Activated CD4-positive, alpha-beta T cell treated with anti-CD3 and anti-CD28 coated beads, Interleukin-2, amount 10 ng/mL, durations not matched to agents 24 days and 14 days (primary cell): ENCODE results near the gene ADGRB3. TPM values are rescaled to one million over a fixed set of nuclear protein-coding genes. Genes with fewer than 3 reads are reported as not detected.
A peak's percentile ranks its signal among the peaks of the same experiment; 100 is the strongest.

ENCODE experiments used
- DNase-seq: peaks from one replicate; pipeline ENCODE4 v3.0.0; 2022
- H3K27ac Mint-ChIP-seq: one replicate; pipeline ENCODE4 v1.8.0; 2022; ENCODE audit warnings: mild to moderate bottlenecking, mixed read lengths
- H3K27me3 Mint-ChIP-seq: one replicate; pipeline ENCODE4 v1.8.0; 2022; ENCODE audit warnings: mixed read lengths
- H3K36me3 Mint-ChIP-seq: one replicate; pipeline ENCODE4 v1.8.0; 2022; ENCODE audit warnings: low read depth, mild to moderate bottlenecking, mixed read lengths
- H3K4me1 Mint-ChIP-seq: one replicate; pipeline ENCODE4 v1.8.0; 2021; ENCODE audit warnings: mixed read lengths
- H3K4me3 Mint-ChIP-seq: one replicate; pipeline ENCODE4 v1.8.0; 2022; ENCODE audit warnings: mild to moderate bottlenecking, moderate library complexity, mixed read lengths
- H3K9me3 Mint-ChIP-seq: one replicate; pipeline ENCODE4 v1.8.0; 2021; ENCODE audit warnings: mixed read lengths
- intact Hi-C: fragments of 100-400 bp; cut with micrococcal nuclease; formaldehyde crosslinking; loops from one replicate; pipeline ENCODE4 v1.15.1; 2023
- total RNA-seq: library from RNA; stranded (reverse); gene quantifications from 2 replicates; pipeline ENCODE4 v1.2.3, GENCODE V29; 2022

ADGRB3 gene
- total RNA-seq, 1 donor from 2014 or later: not detected

DNA sequence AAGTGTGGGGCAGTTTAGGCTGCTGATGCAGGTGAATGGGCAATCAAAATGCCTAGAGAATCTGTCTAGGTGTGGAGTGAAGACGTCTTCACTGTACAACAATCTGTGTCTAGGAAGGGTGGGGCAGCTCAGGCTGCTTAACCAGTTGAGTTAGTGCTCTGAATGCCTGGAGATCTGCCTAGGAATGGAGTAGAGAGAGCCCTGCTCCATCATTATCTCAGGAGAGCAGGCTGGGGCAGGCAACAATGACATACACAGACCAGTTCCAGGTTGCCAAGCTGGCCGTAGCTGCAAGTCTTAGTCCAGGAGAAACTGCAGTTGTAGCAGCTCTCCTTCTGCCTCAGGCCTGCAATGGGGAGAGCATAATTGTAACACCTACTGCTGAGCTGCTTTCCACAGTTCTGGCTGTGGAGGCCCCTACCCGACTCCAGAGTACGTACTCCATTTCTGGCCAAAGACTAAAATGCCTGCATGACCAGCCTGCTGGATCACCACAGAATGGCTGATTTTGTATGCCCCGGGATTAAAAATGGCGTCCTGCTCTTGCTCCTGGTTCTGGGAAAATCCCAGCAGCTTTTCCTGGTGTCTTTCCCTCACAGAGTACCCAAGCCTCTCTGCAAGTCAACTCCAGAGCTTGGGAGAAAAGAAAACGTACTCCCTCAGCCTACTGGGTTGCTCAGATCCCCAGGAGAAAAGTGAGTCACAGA is 545.4 kb downstream of the ADGRB3 start:
- no peaks in the 10 kb centered on the region for H3K36me3 Mint-ChIP-seq
- H3K4me1 Mint-ChIP-seq: no peaks in the 10 kb centered on the region
- no peak overlapping the region for H3K4me3 Mint-ChIP-seq
- H3K27ac Mint-ChIP-seq: no peak overlapping the region
- H3K9me3 Mint-ChIP-seq: no peaks in the 10 kb centered on the region
- intact Hi-C loops: no loop called here
- no peaks in the 10 kb centered on the region for H3K27me3 Mint-ChIP-seq
- no peak for DNase-seq

DNA sequence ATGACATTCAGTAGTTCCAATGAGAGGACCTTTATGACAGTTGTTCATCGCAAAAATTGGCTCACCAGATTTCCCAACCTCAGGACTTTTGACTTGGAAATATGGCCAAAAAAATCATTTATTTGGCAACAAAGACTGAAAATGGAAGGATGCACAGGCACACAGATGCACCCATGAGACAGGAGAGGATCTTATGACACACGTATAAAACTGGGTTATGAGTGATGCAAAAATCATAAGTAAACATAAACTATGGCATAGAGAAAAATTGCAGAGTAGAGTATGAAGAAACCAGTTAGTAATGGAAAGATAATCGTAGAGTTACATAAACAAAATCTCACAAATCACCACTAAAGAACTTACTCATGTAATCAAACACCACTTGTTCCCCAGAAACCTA is 546.9 kb downstream of the ADGRB3 start:
- no peak overlapping the region for H3K27ac Mint-ChIP-seq
- no peaks in the 10 kb centered on the region for H3K9me3 Mint-ChIP-seq
- no peak for DNase-seq
- intact Hi-C loops: no loop called here
- H3K36me3 Mint-ChIP-seq: no peaks in the 10 kb centered on the region
- H3K4me3 Mint-ChIP-seq: no peak overlapping the region
- no peaks in the 10 kb centered on the region for H3K27me3 Mint-ChIP-seq
- H3K4me1 Mint-ChIP-seq: no peaks in the 10 kb centered on the region

DNA sequence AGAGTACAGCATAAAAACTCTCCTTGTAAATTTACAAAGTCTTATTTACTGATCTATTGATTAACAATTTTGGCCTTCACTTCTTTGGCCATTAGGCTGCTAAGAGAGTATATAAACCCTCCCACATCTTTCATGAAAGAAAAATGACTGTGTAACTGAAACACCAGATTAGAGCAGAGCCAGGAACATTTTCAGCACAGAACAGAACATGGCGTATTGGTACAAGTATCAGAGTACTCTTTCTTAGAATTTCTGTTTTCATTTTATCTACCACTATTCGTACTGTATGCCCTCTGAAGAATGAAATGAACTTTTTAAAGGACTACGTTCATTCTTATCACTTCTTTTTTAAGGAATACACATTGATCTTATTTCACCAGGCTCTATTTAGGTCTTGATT is 550.2 kb downstream of the ADGRB3 start:
- Mint-ChIP-seq H3K4me3 (no peak overlapping the region), H3K36me3 (no peaks in the 10 kb centered on the region), H3K27ac (no peak overlapping the region), H3K27me3 (no peaks in the 10 kb centered on the region), H3K9me3 (no peaks in the 10 kb centered on the region), H3K4me1 (no peaks in the 10 kb centered on the region)
- no peak for DNase-seq
- intact Hi-C loops: no loop called here

DNA sequence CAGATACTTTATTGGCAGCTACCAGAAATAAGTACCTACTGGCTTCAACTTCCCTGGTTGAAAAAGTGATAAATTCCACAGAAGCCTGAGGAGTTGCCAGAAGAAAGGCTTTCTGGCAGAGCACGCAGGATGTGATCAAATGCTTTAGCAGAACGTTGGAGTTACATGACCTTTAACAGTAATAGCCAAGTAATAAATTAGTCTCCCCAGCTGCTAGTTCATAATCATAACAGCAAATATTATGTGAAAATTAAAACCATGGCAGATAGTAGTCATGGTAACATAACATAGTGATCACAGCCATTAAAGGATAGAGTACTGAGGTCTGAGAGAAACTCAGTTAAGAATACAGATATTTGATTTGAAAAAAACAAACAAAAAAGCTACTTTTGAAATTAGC is 567.7 kb downstream of the ADGRB3 start:
- no peaks in the 10 kb centered on the region for H3K27me3 Mint-ChIP-seq
- H3K36me3 Mint-ChIP-seq: no peaks in the 10 kb centered on the region

DNA sequence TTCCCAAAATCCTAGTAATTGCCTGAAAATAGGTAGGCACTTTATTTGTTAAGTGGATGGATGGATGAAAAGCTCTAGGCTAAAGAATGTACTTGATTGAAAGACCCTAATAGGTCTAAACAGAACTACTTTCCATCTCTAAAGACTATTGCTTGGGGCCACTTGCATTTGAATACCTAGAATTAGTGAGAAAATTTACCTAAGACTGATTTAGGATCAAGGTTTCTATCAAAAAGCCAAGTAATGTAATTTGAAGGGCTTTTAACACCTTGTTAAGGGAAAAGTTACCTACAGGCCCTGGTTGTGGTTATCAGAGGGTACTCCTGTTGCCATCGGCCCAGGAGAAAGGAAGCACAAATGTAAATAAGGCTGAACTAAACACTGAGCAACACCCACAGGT is 581.0 kb downstream of the ADGRB3 start:
- no peaks in the 10 kb centered on the region for H3K4me1 Mint-ChIP-seq
- no peaks in the 10 kb centered on the region for H3K9me3 Mint-ChIP-seq
- no peaks in the 10 kb centered on the region for H3K36me3 Mint-ChIP-seq
- no peak for DNase-seq
- no peak overlapping the region for H3K4me3 Mint-ChIP-seq
- intact Hi-C loops: no loop called here
- no peaks in the 10 kb centered on the region for H3K27me3 Mint-ChIP-seq
- H3K27ac Mint-ChIP-seq: no peak overlapping the region

More for the DNA sequence above, 567.7 kb downstream of the ADGRB3 start:
- intact Hi-C loops: no loop called here
- no peak for DNase-seq
- Mint-ChIP-seq H3K9me3 (no peaks in the 10 kb centered on the region), H3K4me3 (no peak overlapping the region), H3K27ac (no peak overlapping the region), H3K4me1 (no peaks in the 10 kb centered on the region)

DNA sequence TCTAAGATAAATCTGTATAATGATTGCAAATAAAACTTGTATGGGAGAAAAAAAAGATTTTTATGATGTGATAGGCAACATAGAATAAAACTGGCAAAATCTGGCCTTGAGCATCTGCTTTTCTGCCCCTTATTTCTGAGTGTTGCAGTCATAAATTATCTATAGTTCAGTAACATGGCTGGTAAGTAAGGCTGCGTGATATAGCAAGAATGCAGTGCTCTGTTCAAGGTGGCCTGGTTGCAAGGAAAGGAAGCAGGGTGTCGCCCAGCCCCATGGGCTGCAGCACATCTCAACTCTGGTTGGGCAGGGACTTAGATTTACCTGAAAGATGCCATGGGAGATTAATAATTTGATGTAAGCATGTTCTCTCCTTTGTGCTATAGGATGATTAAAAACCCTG is 582.3 kb downstream of the ADGRB3 start:
- no peak for DNase-seq
- intact Hi-C loops: no loop called here
- Mint-ChIP-seq H3K27ac (no peak overlapping the region), H3K9me3 (no peaks in the 10 kb centered on the region), H3K4me3 (no peak overlapping the region), H3K27me3 (no peaks in the 10 kb centered on the region), H3K4me1 (no peaks in the 10 kb centered on the region), H3K36me3 (no peaks in the 10 kb centered on the region)

DNA sequence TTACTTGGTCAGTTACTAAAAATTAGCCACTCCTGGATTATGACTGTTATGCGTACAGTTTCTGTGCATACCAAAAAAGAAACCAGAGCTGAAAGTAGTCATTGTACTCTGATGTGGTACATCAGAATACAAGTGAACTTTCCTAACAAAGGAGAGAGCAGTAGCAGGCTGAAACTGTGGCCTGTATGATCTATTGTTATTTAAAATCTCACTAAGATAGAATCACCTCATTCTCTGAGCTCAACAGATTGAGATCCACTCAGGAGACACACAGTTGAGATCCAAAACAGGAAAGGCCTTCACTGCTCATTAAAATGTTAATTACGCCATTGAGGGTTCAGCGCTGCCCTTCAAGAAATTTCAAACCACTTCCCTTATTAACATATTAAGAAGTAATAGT is 585.3 kb downstream of the ADGRB3 start:
- Mint-ChIP-seq H3K27me3 (no peaks in the 10 kb centered on the region), H3K4me1 (no peaks in the 10 kb centered on the region), H3K9me3 (no peaks in the 10 kb centered on the region), H3K27ac (no peak overlapping the region), H3K36me3 (no peaks in the 10 kb centered on the region), H3K4me3 (no peak overlapping the region)
- intact Hi-C loops: no loop called here
- no peak for DNase-seq

DNA sequence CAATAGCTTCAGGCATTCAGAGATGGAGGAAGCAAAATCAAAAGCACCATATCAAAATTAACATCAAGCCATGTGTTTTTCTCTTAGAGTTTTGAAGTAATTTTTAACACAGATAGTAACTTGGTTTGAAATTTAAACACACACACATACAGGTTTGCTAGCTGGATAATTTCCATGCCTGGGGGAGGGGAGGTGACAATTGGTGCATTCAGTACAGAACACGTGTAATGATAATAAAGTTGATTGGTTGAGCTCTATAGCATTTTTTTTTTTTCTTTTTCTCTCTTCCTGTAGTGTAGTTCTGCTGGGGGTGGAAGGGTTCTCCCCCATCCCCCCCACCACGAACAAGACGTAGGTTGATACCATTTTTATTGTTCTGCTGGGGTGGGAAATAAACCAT is 596.9 kb downstream of the ADGRB3 start:
- H3K27me3 Mint-ChIP-seq: no peaks in the 10 kb centered on the region
- intact Hi-C loops: no loop called here
- peaks cover 4% of the 10 kb centered on the region for H3K4me1 Mint-ChIP-seq
- H3K36me3 Mint-ChIP-seq: no peaks in the 10 kb centered on the region
- no peak overlapping the region for H3K27ac Mint-ChIP-seq
- no peaks in the 10 kb centered on the region for H3K9me3 Mint-ChIP-seq
- no peak overlapping the region for H3K4me3 Mint-ChIP-seq
- DNase-seq: no peak

DNA sequence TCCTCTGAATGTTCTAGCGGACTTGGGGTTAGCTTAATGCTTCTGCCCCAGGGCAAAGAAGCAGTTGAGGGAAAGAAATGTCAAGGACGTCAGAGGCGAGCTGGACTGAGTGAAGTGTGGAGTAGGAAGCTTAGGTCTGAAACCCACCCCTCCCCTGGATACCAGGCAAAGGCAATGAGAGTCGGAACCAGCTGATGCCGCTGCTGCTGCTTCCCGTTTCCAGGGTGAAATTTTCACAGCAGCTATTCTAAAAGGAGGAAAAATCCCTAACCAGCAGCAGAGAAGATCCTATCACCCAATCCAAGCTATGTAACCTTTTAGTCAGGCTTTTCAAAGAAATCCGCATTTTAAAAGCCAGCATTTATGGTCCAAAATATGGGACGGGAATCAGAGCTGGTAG is 597.4 kb downstream of the ADGRB3 start:
- H3K27ac Mint-ChIP-seq: no peak overlapping the region
- intact Hi-C loops: no loop called here
- no peaks in the 10 kb centered on the region for H3K9me3 Mint-ChIP-seq
- no peak for DNase-seq
- no peaks in the 10 kb centered on the region for H3K27me3 Mint-ChIP-seq
- no peaks in the 10 kb centered on the region for H3K36me3 Mint-ChIP-seq
- no peak overlapping the region for H3K4me3 Mint-ChIP-seq
- peaks cover 4% of the 10 kb centered on the region for H3K4me1 Mint-ChIP-seq

DNA sequence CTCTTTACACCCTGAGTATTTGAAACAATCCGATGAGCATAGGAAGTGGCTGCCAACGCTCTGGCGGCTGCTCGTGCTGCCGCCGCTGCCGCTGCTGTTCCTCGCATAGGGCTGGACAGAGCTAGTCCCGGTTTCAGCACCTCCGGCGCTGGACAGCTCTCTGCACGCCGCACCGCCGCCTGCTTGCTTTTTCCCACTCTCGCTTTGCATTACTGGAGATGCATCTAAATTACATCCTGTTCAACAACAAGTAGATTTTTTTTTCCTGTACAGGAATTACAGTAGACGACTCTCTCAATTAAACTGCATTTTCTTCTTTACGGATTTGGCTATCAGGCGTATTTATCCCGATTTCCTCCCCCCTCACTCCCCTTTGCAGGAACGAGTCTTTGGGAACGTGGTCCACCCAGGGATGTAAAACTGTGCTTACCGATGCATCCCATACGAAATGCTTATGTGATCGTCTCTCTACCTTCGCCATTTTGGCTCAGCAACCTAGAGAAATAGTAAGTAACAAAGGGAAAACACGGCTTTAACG is 597.9 kb downstream of the ADGRB3 start:
- Mint-ChIP-seq H3K4me3 (no peak overlapping the region), H3K9me3 (no peaks in the 10 kb centered on the region), H3K27me3 (no peaks in the 10 kb centered on the region), H3K27ac (no peak overlapping the region), H3K36me3 (no peaks in the 10 kb centered on the region), H3K4me1 (peaks cover 4% of the 10 kb centered on the region)
- intact Hi-C loops: no loop called here
- DNase-seq: peak; percentile 89

DNA sequence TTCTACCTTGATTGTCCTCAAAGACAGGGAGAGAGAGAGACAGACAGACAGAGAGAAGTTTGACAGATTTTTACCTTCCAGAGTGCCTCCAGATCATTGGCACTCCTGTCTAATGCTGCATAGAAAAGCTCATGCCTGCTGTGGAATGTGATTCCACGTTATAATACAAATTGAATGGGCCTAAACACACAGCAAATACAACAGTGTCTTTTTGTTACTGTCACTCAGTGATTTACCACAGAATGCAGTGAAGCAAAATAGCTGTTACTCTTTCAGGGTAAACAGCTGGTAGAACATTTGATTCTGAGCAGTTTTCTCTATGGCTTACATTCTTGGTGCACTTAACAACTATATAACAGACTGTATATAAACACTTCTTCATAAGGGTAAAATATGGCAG is 603.0 kb downstream of the ADGRB3 start:
- no peaks in the 10 kb centered on the region for H3K27me3 Mint-ChIP-seq
- intact Hi-C loops: no loop called here

DNA sequence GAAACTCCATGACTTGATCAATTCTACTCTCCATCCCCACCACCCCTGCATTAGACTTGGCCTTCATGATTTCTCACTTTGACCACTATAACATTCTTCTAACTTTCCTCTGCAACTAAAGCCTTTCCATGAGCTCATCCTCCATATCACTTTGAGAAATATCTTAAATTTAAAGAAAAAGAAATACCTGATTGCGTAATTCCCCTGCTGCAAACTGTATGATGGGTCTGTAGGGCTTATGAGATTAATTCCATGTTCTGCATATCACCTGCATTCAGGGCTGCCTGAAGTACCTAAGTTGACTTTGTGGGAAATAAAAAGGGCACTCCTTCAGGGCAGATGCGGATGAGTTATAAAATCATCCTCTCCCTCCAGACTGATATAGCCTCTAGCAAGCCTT is 611.9 kb downstream of the ADGRB3 start:
- H3K36me3 Mint-ChIP-seq: no peaks in the 10 kb centered on the region
- no peak for DNase-seq
- H3K27me3 Mint-ChIP-seq: no peaks in the 10 kb centered on the region
- no peaks in the 10 kb centered on the region for H3K9me3 Mint-ChIP-seq
- no peaks in the 10 kb centered on the region for H3K4me1 Mint-ChIP-seq
- H3K4me3 Mint-ChIP-seq: no peak overlapping the region
- intact Hi-C loops: no loop called here
- no peak overlapping the region for H3K27ac Mint-ChIP-seq

More for the DNA sequence above, 603.0 kb downstream of the ADGRB3 start:
- Mint-ChIP-seq H3K27ac (no peak overlapping the region), H3K9me3 (no peaks in the 10 kb centered on the region), H3K4me1 (peaks cover 1% of the 10 kb centered on the region), H3K36me3 (no peaks in the 10 kb centered on the region), H3K4me3 (no peak overlapping the region)
- DNase-seq: no peak

DNA sequence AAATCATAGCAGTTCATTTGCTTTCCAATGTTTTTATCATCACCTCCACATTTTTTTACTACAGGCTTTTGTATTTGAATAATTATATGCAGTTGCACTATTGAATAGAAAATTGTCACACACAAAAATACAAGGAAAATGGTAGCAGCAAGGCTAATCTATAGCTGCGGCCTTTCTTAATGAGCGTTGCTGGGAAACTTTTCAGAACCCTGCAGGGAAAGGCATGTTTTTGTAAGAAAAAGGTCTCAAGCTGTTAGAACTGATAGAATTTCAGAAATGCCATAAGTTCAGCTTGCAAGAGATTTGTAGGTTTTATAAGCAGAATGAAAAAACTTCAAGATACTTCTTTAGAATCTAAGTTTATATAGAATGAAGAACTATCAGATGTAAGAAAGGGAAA is 625.9 kb downstream of the ADGRB3 start:
- intact Hi-C loops: no loop called here
- Mint-ChIP-seq H3K27ac (no peak overlapping the region), H3K4me1 (no peaks in the 10 kb centered on the region), H3K4me3 (no peak overlapping the region), H3K9me3 (no peaks in the 10 kb centered on the region), H3K36me3 (no peaks in the 10 kb centered on the region), H3K27me3 (no peaks in the 10 kb centered on the region)
- DNase-seq: no peak

DNA sequence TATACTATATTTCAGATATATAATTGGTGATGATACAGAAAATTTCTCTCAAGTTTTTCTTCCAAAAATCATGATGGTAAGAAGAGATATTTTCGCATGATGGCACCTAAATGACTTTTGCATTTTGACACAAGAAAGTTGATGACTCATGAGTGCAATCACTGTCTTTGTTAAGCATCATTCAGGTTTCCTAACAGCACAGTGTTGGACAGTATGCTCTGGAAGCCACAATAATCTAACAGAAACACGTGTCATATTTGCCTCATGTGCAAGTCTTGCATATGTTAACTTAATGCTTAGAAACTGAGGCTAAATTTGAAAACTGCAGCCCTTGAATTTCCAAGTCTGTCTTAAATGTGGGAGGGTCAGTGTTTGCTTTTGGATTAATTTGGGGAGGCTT is 628.2 kb downstream of the ADGRB3 start:
- Mint-ChIP-seq H3K36me3 (no peaks in the 10 kb centered on the region), H3K4me3 (no peak overlapping the region), H3K4me1 (no peaks in the 10 kb centered on the region), H3K27me3 (no peaks in the 10 kb centered on the region), H3K27ac (no peak overlapping the region), H3K9me3 (no peaks in the 10 kb centered on the region)
- DNase-seq: no peak
- intact Hi-C loops: no loop called here

DNA sequence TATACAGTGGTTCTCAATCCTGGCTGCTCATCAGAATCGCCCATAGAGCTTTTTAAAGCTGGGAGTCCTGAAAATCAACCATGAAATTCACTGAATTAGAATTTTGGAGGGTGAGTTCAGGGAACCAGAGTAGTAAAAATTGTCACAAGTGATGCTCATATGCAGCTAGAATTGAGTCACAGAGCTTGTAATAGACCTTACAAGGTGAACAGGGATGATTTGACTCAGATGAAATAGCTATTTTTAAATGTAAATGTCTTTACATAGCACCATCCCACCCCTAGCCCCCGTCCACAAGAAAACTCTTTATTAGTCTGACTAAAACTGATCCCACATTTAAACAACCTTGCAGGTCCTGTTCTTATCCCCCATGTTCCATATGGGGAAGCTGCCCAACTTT is 630.0 kb downstream of the ADGRB3 start:
- Mint-ChIP-seq H3K27ac (no peak overlapping the region), H3K4me1 (no peaks in the 10 kb centered on the region), H3K9me3 (no peaks in the 10 kb centered on the region), H3K4me3 (no peak overlapping the region), H3K27me3 (no peaks in the 10 kb centered on the region), H3K36me3 (no peaks in the 10 kb centered on the region)
- no peak for DNase-seq
- intact Hi-C loops: no loop called here
